Stimulated activated CD8-positive, alpha-beta memory T cell treated with anti-CD3 and anti-CD28 coated beads, Interleukin-15, amount 100 ng/mL, for 4 hours (primary cell): ENCODE measurements around the gene TGFB2.

Source experiments
- DNase-seq, 2 donors: peaks; one replicate each; pipeline ENCODE4 v3.0.0-alpha.2; 2020; ENCODE audit warnings: low read depth in 2 of 2

The TGFB2 gene

DNA sequence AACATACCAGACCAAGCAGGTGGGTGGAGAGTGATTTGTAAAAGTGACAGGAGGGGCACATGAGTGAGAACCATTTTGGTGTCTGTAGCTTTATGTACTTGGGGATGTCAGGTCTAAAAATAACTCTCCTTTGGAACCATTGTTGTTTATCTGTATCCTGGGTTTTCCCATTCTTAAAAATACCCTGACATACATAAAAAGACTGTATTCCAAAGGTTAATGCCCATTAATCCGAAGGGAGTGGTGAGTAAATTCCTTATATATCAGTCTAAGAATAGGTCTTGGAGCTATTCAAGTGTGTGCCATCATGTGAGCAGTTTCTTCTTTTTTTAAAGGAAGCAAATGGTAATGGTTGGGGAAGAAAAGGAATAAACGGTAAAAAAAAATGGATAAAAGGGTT is 117.5 kb downstream of the TGFB2 start:
- no peak for DNase-seq

DNA sequence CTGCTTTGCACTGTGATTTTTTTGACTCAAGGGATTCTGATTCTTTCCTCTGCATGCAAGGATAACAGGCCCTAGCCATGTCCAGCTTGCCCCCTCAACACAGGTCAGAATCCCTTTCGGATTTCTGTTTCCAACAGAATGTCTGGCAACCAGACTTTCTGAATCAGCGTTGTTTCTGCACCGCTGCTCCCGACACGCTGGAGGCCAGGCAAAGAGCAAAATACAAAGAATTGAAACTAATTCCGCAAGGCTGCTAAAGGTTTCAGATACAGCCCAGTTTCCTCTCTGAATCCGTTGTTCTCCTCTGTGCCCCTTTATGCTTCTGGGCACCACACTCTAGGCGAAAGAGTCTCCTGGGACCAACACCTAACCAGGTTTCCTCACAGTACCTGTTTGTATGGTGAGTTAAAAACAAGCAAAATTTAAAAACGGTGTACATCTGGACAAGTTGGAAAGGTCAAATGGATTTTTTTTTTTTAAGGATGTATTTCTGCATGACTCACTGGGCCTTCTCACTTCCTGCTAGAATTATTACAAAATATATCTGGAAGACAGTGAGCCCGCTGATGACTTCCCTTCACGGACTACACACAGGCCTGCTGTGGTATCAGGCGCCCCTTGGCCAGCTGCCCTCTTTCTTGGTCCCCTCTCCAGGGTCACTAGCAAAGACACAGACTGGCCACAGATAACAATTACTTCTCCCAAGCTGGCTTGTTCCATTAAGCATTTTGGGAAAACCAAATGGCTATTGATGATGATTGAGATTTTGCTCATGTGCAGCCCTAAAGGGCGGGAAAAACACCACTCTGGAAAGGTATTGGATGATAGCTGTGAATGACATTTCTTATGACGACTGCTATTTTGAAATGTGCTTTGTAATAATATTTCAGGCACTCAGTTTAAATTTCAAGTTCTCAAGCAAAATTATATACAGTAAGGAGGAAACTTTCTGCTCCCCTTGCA is 118.3 kb downstream of the TGFB2 start:
- DNase-seq, result no peak

- no peak for DNase-seq
These were observed 119.7 kb downstream of the TGFB2 start for GRCh38 chr1:218464871-218465270.

GRCh38 chr1:218466341-218467010 is 121.3 kb downstream of the TGFB2 start:
- no peak for DNase-seq

- DNase-seq, result no peak
These were observed 122.3 kb downstream of the TGFB2 start for GRCh38 chr1:218467101-218468072.

- DNase-seq, result no peak
These were observed 123.6 kb downstream of the TGFB2 start for GRCh38 chr1:218468711-218469110.

DNA sequence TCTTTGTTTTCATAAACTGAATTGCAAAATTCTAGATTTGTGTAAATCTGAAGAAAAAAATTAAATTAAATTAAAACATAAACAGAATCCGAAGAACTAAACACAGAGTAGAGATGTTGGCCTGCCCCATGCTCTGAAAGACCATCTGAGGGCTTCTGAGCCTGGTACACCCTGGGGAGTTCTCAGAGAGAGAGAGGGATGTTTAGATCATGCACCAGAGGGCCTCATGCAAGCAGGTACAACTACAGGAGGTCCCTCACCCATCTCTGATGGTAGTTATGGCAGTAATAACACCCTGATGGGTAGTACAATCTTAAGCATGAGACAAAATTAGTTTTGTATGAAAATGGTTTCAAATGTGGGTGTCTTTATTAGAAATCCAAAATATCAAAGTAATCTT is 127.7 kb downstream of the TGFB2 start:
- no peak for DNase-seq

DNA sequence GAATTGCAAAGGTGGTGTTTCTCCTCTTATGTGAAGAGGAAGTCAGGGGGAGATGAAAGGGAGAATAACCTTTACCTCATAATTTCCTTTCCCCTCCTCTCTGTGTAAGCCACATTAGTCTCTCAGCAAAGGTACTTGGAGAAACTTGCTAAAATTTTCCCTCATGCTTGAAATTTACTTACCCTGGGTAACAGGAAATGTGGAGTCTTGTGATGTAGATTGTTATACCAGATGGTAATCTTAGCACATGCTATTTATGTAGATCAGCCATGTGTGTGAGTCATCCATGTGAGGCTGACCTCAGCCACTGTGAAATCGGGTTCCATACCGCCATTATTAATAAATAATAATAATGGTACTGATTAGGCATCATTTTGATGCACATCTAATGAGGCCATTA is 128.4 kb downstream of the TGFB2 start:
- no peak for DNase-seq

GRCh38 chr1:218474128-218474527 is 129.0 kb downstream of the TGFB2 start:
- DNase-seq, result no peak

GRCh38 chr1:218475275-218475674 is 130.1 kb downstream of the TGFB2 start:
- no peak for DNase-seq

DNA sequence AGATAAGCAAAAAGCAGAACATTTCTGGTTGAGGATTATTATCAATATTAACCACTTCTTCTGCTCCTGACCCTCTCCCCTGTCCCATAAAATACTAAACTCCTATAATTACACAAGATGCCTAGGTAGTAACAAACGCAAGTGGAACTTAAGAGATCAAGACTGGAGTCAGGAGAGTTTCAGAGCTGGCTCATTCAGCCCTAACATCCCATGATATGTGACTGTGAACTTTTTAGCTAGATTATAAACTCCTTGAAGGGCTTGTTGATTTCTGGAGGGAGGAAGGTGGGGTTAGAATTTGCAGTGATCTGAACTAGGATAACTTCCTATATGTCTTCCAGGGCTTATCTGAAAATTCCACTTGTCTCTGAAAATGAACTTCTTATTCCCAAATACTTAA is 130.6 kb downstream of the TGFB2 start:
- no peak for DNase-seq

DNA sequence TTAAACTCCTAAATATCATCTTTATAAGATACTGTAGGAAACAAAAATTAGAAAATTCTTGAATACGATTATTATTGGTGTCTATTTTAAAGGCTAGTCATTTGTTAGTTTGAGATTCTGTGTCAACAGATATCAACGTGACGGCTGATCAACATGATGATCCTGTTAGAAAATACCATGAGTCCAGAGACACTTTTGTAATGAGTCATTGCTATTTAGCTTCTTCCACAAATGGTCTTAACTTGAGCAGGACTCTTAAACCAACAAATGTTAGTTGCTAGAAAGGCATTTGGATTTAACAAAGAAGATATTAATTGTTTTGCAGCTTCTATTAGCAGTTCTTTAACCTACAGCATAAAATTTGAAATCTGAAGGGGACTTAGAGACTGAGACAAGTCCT is 131.2 kb downstream of the TGFB2 start:
- no peak for DNase-seq

GRCh38 chr1:218478336-218478735 is 133.2 kb downstream of the TGFB2 start:
- DNase-seq, result no peak

- DNase-seq, result no peak
These were observed 134.4 kb downstream of the TGFB2 start for GRCh38 chr1:218479436-218480115.

DNA sequence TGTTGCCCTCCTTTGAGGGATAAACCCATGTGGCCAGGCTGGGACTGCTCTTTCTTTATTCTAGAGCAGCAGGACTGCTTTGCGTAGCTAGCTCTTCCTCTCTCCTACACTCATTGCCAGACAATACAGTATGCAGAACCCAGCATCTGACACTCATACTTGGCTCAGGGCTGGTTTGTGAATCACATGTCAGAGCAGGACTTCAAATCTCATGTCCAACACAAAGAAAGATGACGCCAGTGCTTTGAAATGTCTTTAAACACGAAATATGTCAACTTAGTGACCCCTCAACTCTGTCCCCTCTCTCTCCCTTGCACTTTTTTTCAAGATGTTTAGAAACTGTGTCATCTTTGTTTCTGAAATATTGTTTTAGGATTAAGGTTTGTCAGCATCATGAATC is 135.0 kb downstream of the TGFB2 start:
- no peak for DNase-seq

DNA sequence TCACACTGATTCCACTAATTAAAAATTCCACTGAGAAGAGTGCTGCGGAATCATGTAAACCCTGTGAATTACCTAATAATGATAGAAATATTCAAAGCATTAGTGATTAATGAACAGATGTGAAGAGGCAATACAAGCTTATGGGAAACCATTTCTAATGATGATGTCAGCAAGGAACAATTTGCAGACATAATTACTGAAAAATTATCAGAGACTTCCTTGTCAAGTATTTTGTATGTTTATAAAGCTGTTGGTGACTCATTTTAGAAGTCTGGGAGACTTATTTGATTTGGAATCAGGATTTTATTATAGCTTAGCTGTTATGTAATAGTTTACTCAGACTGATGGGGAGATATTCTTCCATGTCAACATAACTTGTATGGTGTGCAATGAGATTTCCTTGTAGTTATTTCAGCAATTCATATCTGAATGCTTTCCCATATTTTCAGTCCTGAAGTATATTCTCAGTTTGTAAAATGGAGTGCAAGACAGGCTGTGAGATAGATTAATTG is 135.5 kb downstream of the TGFB2 start:
- DNase-seq, result no peak

- DNase-seq, result no peak
These were observed 136.1 kb downstream of the TGFB2 start for GRCh38 chr1:218481116-218481775.

DNA sequence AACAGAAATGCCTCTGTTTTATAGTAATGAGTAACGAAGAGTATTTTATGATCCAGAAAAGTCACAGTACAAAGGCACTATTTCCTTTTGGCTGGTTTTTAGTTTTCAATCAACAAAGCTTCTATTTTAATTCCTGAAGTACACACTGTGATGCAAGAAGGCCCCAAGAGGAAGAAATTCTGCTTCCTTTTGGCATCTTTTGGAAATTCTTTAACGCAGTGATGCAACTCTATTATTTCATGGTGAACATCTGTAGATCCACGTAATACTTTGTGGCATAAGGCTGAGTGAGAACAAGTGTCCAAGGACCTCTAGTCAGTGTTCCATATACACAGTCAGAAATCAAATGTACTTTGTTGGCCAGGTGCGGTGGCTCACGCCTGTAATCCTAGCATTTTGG is 137.5 kb downstream of the TGFB2 start:
- DNase-seq, result no peak

DNA sequence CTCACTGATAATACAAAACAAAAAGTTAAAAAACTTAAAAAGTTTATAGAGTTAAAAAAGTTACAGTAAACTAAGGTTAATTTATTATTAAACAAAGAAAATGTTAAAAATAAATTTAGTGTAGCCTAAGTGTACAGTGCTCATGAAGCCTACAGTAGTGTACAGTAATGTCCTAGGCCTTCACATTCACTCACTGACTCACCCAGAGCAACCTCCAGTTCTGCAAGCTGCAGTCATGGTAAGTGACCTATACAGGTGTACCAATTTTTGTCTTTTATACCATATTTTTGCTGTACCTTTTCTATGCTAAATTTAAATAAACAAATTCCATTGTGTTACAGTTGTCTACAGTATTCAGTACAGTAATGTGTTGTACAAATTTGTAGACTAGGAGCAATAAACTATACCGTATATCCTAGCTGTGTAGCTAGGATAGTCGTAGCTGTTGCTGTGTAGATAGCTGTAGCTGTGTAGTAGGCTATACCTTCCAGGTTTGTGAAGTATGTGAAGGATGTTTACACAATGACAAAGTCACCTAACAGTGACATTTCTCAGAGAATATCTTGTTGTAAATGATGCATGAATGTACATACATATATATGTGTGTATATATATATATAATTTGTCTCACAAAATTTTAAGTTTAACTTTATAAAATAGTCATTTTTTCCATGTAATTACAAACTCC is 140.2 kb downstream of the TGFB2 start:
- DNase-seq, result no peak

DNA sequence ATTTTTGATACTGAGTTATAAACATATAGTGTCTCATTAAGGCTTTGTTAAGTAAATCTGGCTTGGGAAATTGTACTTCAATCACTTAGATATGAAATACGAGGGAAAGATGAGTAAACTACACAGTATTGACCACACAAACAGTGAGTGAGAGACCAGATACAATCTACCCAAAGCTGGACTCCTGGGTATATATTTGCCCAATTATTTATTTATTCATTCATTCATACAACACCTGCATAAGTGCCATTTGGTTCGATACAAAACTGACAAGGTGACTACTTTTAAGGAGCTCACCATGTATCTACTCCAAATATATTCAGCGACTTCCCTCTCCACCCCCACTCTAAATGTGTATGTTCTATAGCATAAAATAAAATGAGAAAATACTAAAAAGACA is 143.4 kb downstream of the TGFB2 start:
- no peak for DNase-seq
